GM23338 (cell line): ENCODE data around the gene PDE2A.

Experiments used
- CREB1 ChIP-seq: fragments of 250-450 bp; sonication (Bioruptor Pico); IDR thresholded peaks from 2 replicates; pipeline ENCODE4 v1.5.0; 2020; ENCODE audit warnings: low read depth, mild to moderate bottlenecking, moderate library complexity
- EZH2 ChIP-seq: fragments of 200-600 bp; sonication (generic); IDR thresholded peaks from one replicate; pipeline ENCODE4 v1.8.0; 2017; ENCODE audit warnings: antibody characterized with exemption, mild to moderate bottlenecking, low read depth; ENCODE audit not compliant: unreplicated experiment
- EZH2phosphoT487 ChIP-seq: fragments of 200-600 bp; sonication (generic); IDR thresholded peaks from one replicate; pipeline ENCODE4 v1.8.1; 2018; ENCODE audit warnings: antibody characterized with exemption; ENCODE audit not compliant: unreplicated experiment
- JUNB ChIP-seq: IDR thresholded peaks from one replicate; pipeline ENCODE4 v1.6.1; 2016; ENCODE audit warnings: antibody characterized with exemption; ENCODE audit not compliant: unreplicated experiment
- NANOG ChIP-seq: IDR thresholded peaks from 2 replicates; pipeline ENCODE4 v1.6.1; 2016; ENCODE audit warnings: antibody characterized with exemption, borderline replicate concordance
- POLR2AphosphoS5 ChIP-seq: IDR thresholded peaks from 2 replicates; pipeline ENCODE4 v1.6.1; 2016; ENCODE audit warnings: antibody characterized with exemption, low read depth
- STAT1 ChIP-seq: IDR thresholded peaks from one replicate; pipeline ENCODE4 v1.6.1; 2016; ENCODE audit warnings: antibody characterized with exemption; ENCODE audit not compliant: unreplicated experiment
- ZNF331 ChIP-seq: fragments of 250-450 bp; sonication (Bioruptor Pico); IDR thresholded peaks from 2 replicates; pipeline ENCODE4 v1.5.0; 2020; ENCODE audit warnings: low read depth, mild to moderate bottlenecking, moderate library complexity
- TF ChIP-seq, protein P1 (sequence below), 2 experiments: fragments of 200-600 bp in 1 of 2; sonication (generic) in 1 of 2; conservative IDR thresholded peaks; 2 replicates each; pipeline versions ENCODE4 v1.5.1 to v1.6.1; 2016 to 2017; ENCODE audit warnings: antibody characterized with exemption in 2 of 2, low read depth in 2 of 2, mild to moderate bottlenecking in 2 of 2, moderate library complexity in 1 of 2
- TF ChIP-seq, protein P2 (sequence below): IDR thresholded peaks from 2 replicates; pipeline ENCODE4 v1.6.1; 2016; ENCODE audit warnings: antibody characterized with exemption
- TF ChIP-seq, protein P3 (sequence below): IDR thresholded peaks from one replicate; pipeline ENCODE4 v1.6.1; 2018; ENCODE audit warnings: antibody characterized with exemption; ENCODE audit not compliant: unreplicated experiment
- TF ChIP-seq, protein P4 (sequence below): fragments of 250-450 bp; sonication (Bioruptor Pico); IDR thresholded peaks from 2 replicates; pipeline ENCODE4 v1.5.0; 2020; ENCODE audit warnings: mild to moderate bottlenecking, moderate library complexity

DNA sequence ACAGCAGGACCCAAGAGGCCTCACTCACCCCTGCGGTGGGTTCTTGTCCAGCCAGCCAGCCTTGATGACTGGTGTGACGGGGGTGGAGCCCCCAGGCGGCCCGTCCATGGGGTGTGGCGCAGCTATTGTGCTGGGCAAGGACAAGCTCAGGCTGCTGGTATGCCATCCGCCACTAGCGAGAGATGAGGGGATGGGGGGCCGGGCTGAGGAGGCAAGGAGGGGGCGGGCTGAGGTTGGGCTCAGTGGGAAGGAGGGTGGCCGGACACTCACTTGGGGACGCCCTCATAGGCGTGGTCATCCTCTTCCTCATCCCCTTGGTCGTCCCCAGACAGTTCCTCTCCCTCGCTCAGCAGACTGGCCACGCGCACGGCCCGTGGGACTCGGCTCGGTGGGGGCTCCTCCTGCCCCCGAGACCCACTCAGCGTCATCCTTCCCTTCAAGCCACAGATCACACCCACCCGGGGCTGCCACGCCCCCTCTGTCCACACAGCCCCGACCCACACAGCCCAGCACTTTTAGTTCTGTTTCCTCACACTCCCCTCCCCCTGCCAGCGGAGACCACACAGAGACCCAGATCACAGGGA, 38.0 kb upstream of the PDE2A start:
- TF ChIP-seq, protein P1, sequence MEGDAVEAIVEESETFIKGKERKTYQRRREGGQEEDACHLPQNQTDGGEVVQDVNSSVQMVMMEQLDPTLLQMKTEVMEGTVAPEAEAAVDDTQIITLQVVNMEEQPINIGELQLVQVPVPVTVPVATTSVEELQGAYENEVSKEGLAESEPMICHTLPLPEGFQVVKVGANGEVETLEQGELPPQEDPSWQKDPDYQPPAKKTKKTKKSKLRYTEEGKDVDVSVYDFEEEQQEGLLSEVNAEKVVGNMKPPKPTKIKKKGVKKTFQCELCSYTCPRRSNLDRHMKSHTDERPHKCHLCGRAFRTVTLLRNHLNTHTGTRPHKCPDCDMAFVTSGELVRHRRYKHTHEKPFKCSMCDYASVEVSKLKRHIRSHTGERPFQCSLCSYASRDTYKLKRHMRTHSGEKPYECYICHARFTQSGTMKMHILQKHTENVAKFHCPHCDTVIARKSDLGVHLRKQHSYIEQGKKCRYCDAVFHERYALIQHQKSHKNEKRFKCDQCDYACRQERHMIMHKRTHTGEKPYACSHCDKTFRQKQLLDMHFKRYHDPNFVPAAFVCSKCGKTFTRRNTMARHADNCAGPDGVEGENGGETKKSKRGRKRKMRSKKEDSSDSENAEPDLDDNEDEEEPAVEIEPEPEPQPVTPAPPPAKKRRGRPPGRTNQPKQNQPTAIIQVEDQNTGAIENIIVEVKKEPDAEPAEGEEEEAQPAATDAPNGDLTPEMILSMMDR (conservative IDR thresholded peaks at IDR 0.05; ENCODE audit: low read depth in 2 of 2) = no peak
- TF ChIP-seq POLR2AphosphoS5 (no peak), EZH2 (no peak), ZNF331 (CRISPR knock-in tag) (no peak), JUNB (no peak), EZH2phosphoT487 (no peak), CREB1 (CRISPR knock-in tag) (no peak), STAT1 (no peak), NANOG (no peak)
- TF ChIP-seq, protein P2, sequence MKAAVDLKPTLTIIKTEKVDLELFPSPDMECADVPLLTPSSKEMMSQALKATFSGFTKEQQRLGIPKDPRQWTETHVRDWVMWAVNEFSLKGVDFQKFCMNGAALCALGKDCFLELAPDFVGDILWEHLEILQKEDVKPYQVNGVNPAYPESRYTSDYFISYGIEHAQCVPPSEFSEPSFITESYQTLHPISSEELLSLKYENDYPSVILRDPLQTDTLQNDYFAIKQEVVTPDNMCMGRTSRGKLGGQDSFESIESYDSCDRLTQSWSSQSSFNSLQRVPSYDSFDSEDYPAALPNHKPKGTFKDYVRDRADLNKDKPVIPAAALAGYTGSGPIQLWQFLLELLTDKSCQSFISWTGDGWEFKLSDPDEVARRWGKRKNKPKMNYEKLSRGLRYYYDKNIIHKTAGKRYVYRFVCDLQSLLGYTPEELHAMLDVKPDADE = no peak
- TF ChIP-seq, protein P3, sequence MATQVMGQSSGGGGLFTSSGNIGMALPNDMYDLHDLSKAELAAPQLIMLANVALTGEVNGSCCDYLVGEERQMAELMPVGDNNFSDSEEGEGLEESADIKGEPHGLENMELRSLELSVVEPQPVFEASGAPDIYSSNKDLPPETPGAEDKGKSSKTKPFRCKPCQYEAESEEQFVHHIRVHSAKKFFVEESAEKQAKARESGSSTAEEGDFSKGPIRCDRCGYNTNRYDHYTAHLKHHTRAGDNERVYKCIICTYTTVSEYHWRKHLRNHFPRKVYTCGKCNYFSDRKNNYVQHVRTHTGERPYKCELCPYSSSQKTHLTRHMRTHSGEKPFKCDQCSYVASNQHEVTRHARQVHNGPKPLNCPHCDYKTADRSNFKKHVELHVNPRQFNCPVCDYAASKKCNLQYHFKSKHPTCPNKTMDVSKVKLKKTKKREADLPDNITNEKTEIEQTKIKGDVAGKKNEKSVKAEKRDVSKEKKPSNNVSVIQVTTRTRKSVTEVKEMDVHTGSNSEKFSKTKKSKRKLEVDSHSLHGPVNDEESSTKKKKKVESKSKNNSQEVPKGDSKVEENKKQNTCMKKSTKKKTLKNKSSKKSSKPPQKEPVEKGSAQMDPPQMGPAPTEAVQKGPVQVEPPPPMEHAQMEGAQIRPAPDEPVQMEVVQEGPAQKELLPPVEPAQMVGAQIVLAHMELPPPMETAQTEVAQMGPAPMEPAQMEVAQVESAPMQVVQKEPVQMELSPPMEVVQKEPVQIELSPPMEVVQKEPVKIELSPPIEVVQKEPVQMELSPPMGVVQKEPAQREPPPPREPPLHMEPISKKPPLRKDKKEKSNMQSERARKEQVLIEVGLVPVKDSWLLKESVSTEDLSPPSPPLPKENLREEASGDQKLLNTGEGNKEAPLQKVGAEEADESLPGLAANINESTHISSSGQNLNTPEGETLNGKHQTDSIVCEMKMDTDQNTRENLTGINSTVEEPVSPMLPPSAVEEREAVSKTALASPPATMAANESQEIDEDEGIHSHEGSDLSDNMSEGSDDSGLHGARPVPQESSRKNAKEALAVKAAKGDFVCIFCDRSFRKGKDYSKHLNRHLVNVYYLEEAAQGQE = no peak
- TF ChIP-seq, protein P4, sequence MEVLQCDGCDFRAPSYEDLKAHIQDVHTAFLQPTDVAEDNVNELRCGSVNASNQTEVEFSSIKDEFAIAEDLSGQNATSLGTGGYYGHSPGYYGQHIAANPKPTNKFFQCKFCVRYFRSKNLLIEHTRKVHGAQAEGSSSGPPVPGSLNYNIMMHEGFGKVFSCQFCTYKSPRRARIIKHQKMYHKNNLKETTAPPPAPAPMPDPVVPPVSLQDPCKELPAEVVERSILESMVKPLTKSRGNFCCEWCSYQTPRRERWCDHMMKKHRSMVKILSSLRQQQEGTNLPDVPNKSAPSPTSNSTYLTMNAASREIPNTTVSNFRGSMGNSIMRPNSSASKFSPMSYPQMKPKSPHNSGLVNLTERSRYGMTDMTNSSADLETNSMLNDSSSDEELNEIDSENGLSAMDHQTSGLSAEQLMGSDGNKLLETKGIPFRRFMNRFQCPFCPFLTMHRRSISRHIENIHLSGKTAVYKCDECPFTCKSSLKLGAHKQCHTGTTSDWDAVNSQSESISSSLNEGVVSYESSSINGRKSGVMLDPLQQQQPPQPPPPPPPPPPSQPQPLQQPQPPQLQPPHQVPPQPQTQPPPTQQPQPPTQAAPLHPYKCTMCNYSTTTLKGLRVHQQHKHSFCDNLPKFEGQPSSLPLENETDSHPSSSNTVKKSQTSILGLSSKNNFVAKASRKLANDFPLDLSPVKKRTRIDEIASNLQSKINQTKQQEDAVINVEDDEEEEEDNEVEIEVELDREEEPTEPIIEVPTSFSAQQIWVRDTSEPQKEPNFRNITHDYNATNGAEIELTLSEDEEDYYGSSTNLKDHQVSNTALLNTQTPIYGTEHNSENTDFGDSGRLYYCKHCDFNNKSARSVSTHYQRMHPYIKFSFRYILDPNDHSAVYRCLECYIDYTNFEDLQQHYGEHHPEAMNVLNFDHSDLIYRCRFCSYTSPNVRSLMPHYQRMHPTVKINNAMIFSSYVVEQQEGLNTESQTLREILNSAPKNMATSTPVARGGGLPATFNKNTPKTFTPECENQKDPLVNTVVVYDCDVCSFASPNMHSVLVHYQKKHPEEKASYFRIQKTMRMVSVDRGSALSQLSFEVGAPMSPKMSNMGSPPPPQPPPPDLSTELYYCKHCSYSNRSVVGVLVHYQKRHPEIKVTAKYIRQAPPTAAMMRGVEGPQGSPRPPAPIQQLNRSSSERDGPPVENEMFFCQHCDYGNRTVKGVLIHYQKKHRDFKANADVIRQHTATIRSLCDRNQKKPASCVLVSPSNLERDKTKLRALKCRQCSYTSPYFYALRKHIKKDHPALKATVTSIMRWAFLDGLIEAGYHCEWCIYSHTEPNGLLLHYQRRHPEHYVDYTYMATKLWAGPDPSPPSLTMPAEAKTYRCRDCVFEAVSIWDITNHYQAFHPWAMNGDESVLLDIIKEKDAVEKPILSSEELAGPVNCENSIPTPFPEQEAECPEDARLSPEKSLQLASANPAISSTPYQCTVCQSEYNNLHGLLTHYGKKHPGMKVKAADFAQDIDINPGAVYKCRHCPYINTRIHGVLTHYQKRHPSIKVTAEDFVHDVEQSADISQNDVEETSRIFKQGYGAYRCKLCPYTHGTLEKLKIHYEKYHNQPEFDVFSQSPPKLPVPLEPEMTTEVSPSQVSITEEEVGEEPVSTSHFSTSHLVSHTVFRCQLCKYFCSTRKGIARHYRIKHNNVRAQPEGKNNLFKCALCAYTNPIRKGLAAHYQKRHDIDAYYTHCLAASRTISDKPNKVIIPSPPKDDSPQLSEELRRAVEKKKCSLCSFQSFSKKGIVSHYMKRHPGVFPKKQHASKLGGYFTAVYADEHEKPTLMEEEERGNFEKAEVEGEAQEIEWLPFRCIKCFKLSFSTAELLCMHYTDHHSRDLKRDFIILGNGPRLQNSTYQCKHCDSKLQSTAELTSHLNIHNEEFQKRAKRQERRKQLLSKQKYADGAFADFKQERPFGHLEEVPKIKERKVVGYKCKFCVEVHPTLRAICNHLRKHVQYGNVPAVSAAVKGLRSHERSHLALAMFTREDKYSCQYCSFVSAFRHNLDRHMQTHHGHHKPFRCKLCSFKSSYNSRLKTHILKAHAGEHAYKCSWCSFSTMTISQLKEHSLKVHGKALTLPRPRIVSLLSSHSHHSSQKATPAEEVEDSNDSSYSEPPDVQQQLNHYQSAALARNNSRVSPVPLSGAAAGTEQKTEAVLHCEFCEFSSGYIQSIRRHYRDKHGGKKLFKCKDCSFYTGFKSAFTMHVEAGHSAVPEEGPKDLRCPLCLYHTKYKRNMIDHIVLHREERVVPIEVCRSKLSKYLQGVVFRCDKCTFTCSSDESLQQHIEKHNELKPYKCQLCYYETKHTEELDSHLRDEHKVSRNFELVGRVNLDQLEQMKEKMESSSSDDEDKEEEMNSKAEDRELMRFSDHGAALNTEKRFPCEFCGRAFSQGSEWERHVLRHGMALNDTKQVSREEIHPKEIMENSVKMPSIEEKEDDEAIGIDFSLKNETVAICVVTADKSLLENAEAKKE = no peak
